A549 (cell line): Measurements from ENCODE around the gene ZNF599. TPM values are rescaled to one million over a fixed set of nuclear protein-coding genes. Genes with fewer than 3 reads are reported as not detected.

Experiments
- ATAC-seq, 2 experiments: fragments of 200-7000 bp in 1 of 2; fragments of >200 bp in 1 of 2; cut with Nextera tagmentation in 1 of 2; cut with Tn5 transposase in 1 of 2; 3 replicates each; pipeline versions ENCODE4 v1.8.0 to v1.9.1; 2018 to 2020; ENCODE audit warnings: mild to moderate bottlenecking in 1 of 2, moderate library complexity in 1 of 2
- CTCF ChIA-PET: fragments of 300-600 bp; sonication (Branson Sonifier 250); formaldehyde crosslinking; extraction: SDS; loops from one replicate; lab custom pipeline; 2021; ENCODE audit warnings: antibody characterized with exemption, inconsistent platforms; lab: Yijun Ruan, JAX
- POLR2A ChIA-PET: fragments of 350-600 bp; formaldehyde crosslinking; extraction: SDS; loops from one replicate; lab custom pipeline; 2021; ENCODE audit warnings: antibody characterized with exemption, inconsistent platforms; lab: Yijun Ruan, JAX
- DNase-seq, 2 experiments: peaks; one replicate each; pipeline versions ENCODE4 v3.0.0 to v3.0.0-alpha.2; 2011 to 2016; ENCODE audit warnings: low read depth in 1 of 2, low spot score in 1 of 2
- FAIRE-seq: peaks from 2 replicates; lab custom pipeline; 2011; peaks lifted over from hg19 to GRCh38; lab: Jason Lieb, UNC
- H3K27ac ChIP-seq, 2 experiments: fragments of >200 bp; sonication (Bioruptor Twin); formaldehyde crosslinking; 3 replicates each; pipeline ENCODE4 v1.5.1; 2016 to 2017
- H3K4me1 ChIP-seq: fragments of >200 bp; sonication (Bioruptor Twin); formaldehyde crosslinking; 3 replicates; pipeline ENCODE4 v1.6.1; 2016
- H3K4me2 ChIP-seq: fragments of >200 bp; sonication (Bioruptor Twin); formaldehyde crosslinking; 3 replicates; pipeline ENCODE4 v1.6.1; 2016
- H3K4me3 ChIP-seq: fragments of >200 bp; sonication (Bioruptor Twin); formaldehyde crosslinking; 3 replicates; pipeline ENCODE4 v1.5.1; 2016
- H3K9me3 ChIP-seq: fragments of >200 bp; sonication (Bioruptor Twin); formaldehyde crosslinking; 3 replicates; pipeline ENCODE4 v1.6.1; 2016
- CBX2 ChIP-seq: fragments of 200-600 bp; sonication (generic); IDR thresholded peaks from 2 replicates; pipeline ENCODE4 v1.6.1; 2016; ENCODE audit warnings: low read depth, mild to moderate bottlenecking, borderline replicate concordance
- CEBPB ChIP-seq, 2 experiments: fragments of >200 bp in 1 of 2; sonication (Bioruptor Twin) in 1 of 2; formaldehyde crosslinking in 1 of 2; IDR thresholded peaks; 2 replicates each; pipeline ENCODE4 v1.6.1; 2012 to 2016
- EHMT2 ChIP-seq: fragments of 200-600 bp; sonication (generic); IDR thresholded peaks from 2 replicates; pipeline ENCODE4 v1.6.1; 2016; ENCODE audit warnings: antibody characterized with exemption, low read depth, mild to moderate bottlenecking, moderate library complexity
- EP300 ChIP-seq, 2 experiments: fragments of >200 bp; sonication (Bioruptor Twin); formaldehyde crosslinking; IDR thresholded peaks; 2 replicates in 1 of 2; 3 replicates in 1 of 2; pipeline ENCODE4 v1.6.1; 2016 to 2017
- ESRRA ChIP-seq: fragments of 150-350 bp; IDR thresholded peaks from 2 replicates; pipeline ENCODE4 v1.6.1; 2014; ENCODE audit warnings: mild to moderate bottlenecking, low read length, borderline replicate concordance
- FOSB ChIP-seq: fragments of 250-450 bp; sonication (Bioruptor Pico); IDR thresholded peaks from 2 replicates; pipeline ENCODE4 v1.5.0; 2020; ENCODE audit warnings: mild to moderate bottlenecking, moderate library complexity
- FOXS1 ChIP-seq: fragments of 250-450 bp; sonication (Bioruptor Pico); IDR thresholded peaks from 2 replicates; pipeline ENCODE4 v1.5.0; 2020; ENCODE audit warnings: mild to moderate bottlenecking, moderate library complexity
- GATA3 ChIP-seq: IDR thresholded peaks from 2 replicates; pipeline ENCODE4 v1.6.1; 2012; ENCODE audit warnings: borderline replicate concordance
- HOXA7 ChIP-seq: fragments of 250-450 bp; sonication (Bioruptor Pico); IDR thresholded peaks from 2 replicates; pipeline ENCODE4 v1.5.0; 2020; ENCODE audit warnings: mild to moderate bottlenecking, moderate library complexity
- JUN ChIP-seq, 2 experiments: fragments of >200 bp; sonication (Bioruptor Twin); formaldehyde crosslinking; IDR thresholded peaks; 2 replicates in 1 of 2; 3 replicates in 1 of 2; pipeline ENCODE4 v1.6.1; 2016 to 2017
- KDM1A ChIP-seq: fragments of 200-600 bp; sonication (generic); IDR thresholded peaks from 2 replicates; pipeline ENCODE4 v1.6.1; 2016; ENCODE audit warnings: low read depth, mild to moderate bottlenecking
- NFE2L2 ChIP-seq: fragments of 150-350 bp; conservative IDR thresholded peaks from 2 replicates; pipeline ENCODE4 v1.6.1; 2014; ENCODE audit warnings: low read length
- NPAS2 ChIP-seq: fragments of 250-450 bp; sonication (Bioruptor Pico); IDR thresholded peaks from 2 replicates; pipeline ENCODE4 v1.8.0; 2022; ENCODE audit warnings: mild to moderate bottlenecking, moderate library complexity, borderline replicate concordance
- RNF2 ChIP-seq: fragments of 200-600 bp; sonication (generic); IDR thresholded peaks from 2 replicates; pipeline ENCODE4 v1.6.1; 2016; ENCODE audit warnings: low read depth, mild to moderate bottlenecking, antibody characterized with exemption, moderate library complexity, borderline replicate concordance
- TFCP2L1 ChIP-seq: fragments of 250-450 bp; sonication (Bioruptor Pico); IDR thresholded peaks from 2 replicates; pipeline ENCODE4 v1.5.0; 2021; ENCODE audit warnings: mild to moderate bottlenecking
- TP53 ChIP-seq: fragments of 250-450 bp; sonication (Bioruptor Pico); IDR thresholded peaks from 2 replicates; pipeline ENCODE4 v1.5.0; 2021; ENCODE audit warnings: mild to moderate bottlenecking, moderate library complexity
- ZFP36 ChIP-seq: fragments of 450-650 bp; IDR thresholded peaks from 2 replicates; pipeline ENCODE4 v1.6.1; 2014; ENCODE audit warnings: borderline replicate concordance; ENCODE audit not compliant: partially characterized antibody
- ZNF302 ChIP-seq: fragments of 250-450 bp; sonication (Bioruptor Pico); IDR thresholded peaks from 2 replicates; pipeline ENCODE4 v1.9.0; 2021; ENCODE audit warnings: inconsistent platforms, mild to moderate bottlenecking, moderate library complexity
- WGBS: methylation state at CpG from one replicate; pipeline ENCODE4 v1.1.6; 2017; ENCODE audit errors: missing lambda C conversion rate; 5-methylcytosine and 5-hydroxymethylcytosine counted together
- polyA plus RNA-seq, 4 experiments: library from polyadenylated mRNA; depleted of rRNA in 3 of 4; stranded (reverse); fragments of >200 nt; fragmentation: RNase III in 1 of 4; extraction: RNeasy Plus Mini Kit Qiagen cat#74134 plus additional on column Dnase treatment in 1 of 4; gene quantifications; 2 replicates in 3 of 4; 3 replicates in 1 of 4; pipeline ENCODE4 v1.2.3, GENCODE V29; 2011 to 2017
- TF ChIP-seq, protein P1 (sequence below): fragments of >200 bp; sonication (Bioruptor Twin); formaldehyde crosslinking; IDR thresholded peaks from 2 replicates; pipeline ENCODE4 v1.6.1; 2016
- TF ChIP-seq, protein P2 (sequence below): IDR thresholded peaks from 2 replicates; pipeline ENCODE4 v1.6.1; 2012
- TF ChIP-seq, protein P3 (sequence below): fragments of 250-450 bp; sonication (Bioruptor Pico); IDR thresholded peaks from 2 replicates; pipeline ENCODE4 v1.5.0; 2021; ENCODE audit warnings: mild to moderate bottlenecking, moderate library complexity, borderline replicate concordance
- TF ChIP-seq, protein P4 (sequence below): IDR thresholded peaks from 2 replicates; pipeline ENCODE4 v1.6.1; 2012
- TF ChIP-seq, protein P5 (sequence below): fragments of 450-650 bp; IDR thresholded peaks from 2 replicates; pipeline ENCODE4 v1.6.1; 2014; ENCODE audit warnings: antibody characterized with exemption
- TF ChIP-seq, protein P6 (sequence below): IDR thresholded peaks from 2 replicates; pipeline ENCODE4 v1.6.1; 2012; ENCODE audit warnings: low read depth, borderline replicate concordance

ZNF599 gene
- polyA plus RNA-seq, 2 of the 4 experiments (the other 2 are of a cell fraction): 2.6 to 3.9 TPM

DNA sequence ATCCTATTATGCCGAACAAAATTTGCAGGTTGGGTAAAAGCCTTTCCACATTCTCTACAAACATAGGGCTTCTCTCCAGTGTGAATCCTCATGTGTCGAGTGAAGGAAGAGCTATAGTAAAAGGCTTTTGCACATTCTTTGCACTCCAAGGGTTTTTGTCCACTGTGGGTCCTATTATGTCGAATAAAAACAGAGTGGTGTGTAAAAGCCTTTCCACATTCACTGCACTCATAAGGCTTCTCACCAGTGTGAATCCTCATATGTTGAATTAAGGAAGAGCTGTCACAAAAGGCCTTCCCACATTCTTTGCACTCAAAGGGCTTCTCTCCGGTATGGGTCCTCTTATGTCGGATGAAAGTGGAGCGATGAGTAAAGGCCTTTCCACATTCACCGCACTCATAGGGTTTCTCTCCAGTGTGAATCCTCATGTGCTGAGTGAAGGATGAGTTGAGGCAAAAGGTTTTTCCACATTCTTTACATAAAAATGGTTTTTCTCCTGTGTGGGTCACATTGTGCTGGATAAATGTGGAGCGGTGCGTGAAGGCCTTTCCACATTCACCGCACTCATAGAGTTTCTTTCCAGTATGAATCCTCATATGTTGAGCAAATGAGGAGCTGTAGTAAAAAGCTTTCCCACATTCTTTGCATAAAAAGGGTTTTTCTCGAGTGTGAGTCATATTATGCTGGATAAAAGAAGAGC lies 13.6 kb downstream of the ZNF599 start:
- Histone ChIP-seq H3K27ac (no peak overlapping the region), H3K4me2 (no peak overlapping the region), H3K9me3 (peaks cover 100% of the 10 kb centered on the region), H3K4me1 (no peaks in the 10 kb centered on the region), H3K4me3 (no peak overlapping the region)
- FAIRE-seq (peak; percentile 81), DNase-seq (no peak), ATAC-seq (no peak)
- 69% methylated on average over 11 of the region's 11 CpGs for WGBS
- ChIA-PET CTCF (interaction anchor here (1.0 to 1.5 kb wide), 2 partner anchors 9 to 334 kb away, joined by 3 read pairs; no protein-coding TSS in a partner anchor), POLR2A (no interaction called here)
- no peak for TF ChIP-seq NFE2L2
- TF ChIP-seq, protein P1, sequence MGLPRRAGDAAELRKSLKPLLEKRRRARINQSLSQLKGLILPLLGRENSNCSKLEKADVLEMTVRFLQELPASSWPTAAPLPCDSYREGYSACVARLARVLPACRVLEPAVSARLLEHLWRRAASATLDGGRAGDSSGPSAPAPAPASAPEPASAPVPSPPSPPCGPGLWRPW: peak; percentile 58; the same call in 1 of the 2 replicates
- peak; percentile 42 for TF ChIP-seq GATA3
- no peak for TF ChIP-seq FOXS1
- TF ChIP-seq KDM1A: peak; percentile 48; the same call in 1 of the 2 replicates
- no peak for TF ChIP-seq ZNF302 (CRISPR knock-in tag)
- TF ChIP-seq EP300 (IDR thresholded peaks at IDR 0.05): no peak

DNA sequence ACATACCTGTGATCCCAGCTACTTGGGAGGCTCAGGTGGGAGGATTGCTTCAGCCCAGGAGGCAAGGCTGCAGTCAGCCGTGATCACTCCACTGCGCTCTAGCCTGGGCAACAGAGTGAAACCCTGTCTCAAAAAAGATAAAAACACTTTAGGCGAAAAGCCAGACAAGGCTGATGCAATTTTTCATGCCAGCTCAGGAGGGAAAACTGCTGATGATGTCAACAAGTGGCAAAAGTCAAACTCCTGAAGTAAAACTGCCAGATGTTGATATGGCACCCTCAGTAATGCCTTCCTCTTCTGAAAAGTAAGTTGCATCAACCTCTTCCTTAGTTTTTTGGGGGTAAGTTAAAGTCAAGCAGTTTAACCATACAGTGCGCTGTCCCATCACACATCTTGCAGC lies 15.6 kb downstream of the ZNF599 start:
- Histone ChIP-seq H3K27ac (no peak overlapping the region), H3K9me3 (peaks cover 100% of the 10 kb centered on the region), H3K4me3 (no peak overlapping the region), H3K4me1 (no peaks in the 10 kb centered on the region), H3K4me2 (no peak overlapping the region)
- TF ChIP-seq CEBPB (IDR thresholded peaks at IDR 0.05) (no peak), TFCP2L1 (CRISPR knock-in tag) (no peak), FOXS1 (no peak)
- ATAC-seq (no peak), DNase-seq (no peak), FAIRE-seq (peak; percentile 61)
- WGBS: 11% methylated on average over 4 of the region's 4 CpGs
- ChIA-PET CTCF (no interaction called here), POLR2A (no interaction called here)

DNA sequence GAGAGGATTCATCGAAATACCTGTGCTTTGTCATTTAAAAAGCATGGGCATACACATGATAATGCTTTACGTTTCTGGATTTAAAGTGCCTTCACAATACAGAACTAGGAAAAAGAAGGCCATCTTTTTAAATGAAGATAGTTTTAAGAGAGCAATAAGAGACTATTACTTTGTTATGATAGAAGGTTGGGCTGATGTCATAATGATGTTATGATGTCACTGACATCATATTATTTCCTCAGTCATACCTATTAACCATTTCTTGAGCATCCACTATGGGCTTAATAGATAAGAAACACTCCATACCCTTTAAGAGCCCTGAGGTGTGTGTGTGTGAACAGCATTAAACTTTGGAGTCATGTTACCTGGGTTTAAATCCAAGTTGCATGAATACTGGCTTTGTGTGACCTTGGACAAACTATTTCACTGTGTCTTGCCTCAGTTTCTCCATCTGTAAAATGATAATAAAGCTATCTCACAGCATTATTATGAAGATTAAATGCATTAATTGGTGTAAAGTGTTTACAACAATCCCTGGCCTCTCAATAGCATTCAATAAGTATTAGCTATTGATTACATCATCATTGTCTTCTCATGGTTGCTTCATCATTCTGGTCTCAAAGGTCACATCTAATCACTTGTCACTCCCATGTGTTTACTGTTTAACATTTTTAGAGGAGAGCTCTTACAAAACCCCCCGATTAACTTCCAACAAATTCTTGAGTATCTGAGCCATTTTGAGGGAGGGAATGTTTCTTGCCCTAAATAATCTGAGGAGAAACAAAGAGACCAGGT lies 27.9 kb downstream of the ZNF599 start:
- H3K4me3 ChIP-seq: no peak overlapping the region
- peak; percentile 92 for FAIRE-seq
- H3K4me2 ChIP-seq: no peak overlapping the region
- CTCF ChIA-PET: interaction anchor here (0.5 to 2.4 kb wide), 8 partner anchors 8 to 966 kb away, joined by 3 to 7 read pairs (median 4); partner anchors contain the start of gene ZNF181
- WGBS: 26% methylated on average over 3 of the region's 3 CpGs
- no peak for ATAC-seq
- POLR2A ChIA-PET: no interaction called here
- peaks cover 98% of the 10 kb centered on the region for H3K9me3 ChIP-seq
- H3K4me1 ChIP-seq: no peaks in the 10 kb centered on the region
- H3K27ac ChIP-seq: no peak overlapping the region
- TF ChIP-seq KDM1A (no peak), ZFP36 (no peak), EHMT2 (no peak), ESRRA (no peak), FOSB (no peak), ZNF302 (CRISPR knock-in tag) (no peak), CBX2 (no peak), NPAS2 (CRISPR knock-in tag) (no peak), HOXA7 (CRISPR knock-in tag) (no peak), TP53 (CRISPR knock-in tag) (no peak), JUN (IDR thresholded peaks at IDR 0.05) (no peak), RNF2 (no peak)
- TF ChIP-seq, protein P2, sequence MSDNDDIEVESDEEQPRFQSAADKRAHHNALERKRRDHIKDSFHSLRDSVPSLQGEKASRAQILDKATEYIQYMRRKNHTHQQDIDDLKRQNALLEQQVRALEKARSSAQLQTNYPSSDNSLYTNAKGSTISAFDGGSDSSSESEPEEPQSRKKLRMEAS: no peak
- TF ChIP-seq, protein P3, sequence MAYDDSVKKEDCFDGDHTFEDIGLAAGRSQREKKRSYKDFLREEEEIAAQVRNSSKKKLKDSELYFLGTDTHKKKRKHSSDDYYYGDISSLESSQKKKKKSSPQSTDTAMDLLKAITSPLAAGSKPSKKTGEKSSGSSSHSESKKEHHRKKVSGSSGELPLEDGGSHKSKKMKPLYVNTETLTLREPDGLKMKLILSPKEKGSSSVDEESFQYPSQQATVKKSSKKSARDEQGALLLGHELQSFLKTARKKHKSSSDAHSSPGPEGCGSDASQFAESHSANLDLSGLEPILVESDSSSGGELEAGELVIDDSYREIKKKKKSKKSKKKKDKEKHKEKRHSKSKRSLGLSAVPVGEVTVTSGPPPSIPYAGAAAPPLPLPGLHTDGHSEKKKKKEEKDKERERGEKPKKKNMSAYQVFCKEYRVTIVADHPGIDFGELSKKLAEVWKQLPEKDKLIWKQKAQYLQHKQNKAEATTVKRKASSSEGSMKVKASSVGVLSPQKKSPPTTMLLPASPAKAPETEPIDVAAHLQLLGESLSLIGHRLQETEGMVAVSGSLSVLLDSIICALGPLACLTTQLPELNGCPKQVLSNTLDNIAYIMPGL (CRISPR knock-in tag): no peak
- TF ChIP-seq, protein P4, sequence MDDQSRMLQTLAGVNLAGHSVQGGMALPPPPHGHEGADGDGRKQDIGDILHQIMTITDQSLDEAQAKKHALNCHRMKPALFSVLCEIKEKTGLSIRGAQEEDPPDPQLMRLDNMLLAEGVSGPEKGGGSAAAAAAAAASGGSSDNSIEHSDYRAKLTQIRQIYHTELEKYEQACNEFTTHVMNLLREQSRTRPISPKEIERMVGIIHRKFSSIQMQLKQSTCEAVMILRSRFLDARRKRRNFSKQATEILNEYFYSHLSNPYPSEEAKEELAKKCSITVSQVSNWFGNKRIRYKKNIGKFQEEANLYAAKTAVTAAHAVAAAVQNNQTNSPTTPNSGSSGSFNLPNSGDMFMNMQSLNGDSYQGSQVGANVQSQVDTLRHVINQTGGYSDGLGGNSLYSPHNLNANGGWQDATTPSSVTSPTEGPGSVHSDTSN: no peak
- TF ChIP-seq, protein P5, sequence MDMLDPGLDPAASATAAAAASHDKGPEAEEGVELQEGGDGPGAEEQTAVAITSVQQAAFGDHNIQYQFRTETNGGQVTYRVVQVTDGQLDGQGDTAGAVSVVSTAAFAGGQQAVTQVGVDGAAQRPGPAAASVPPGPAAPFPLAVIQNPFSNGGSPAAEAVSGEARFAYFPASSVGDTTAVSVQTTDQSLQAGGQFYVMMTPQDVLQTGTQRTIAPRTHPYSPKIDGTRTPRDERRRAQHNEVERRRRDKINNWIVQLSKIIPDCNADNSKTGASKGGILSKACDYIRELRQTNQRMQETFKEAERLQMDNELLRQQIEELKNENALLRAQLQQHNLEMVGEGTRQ: no peak
- TF ChIP-seq, protein P6, sequence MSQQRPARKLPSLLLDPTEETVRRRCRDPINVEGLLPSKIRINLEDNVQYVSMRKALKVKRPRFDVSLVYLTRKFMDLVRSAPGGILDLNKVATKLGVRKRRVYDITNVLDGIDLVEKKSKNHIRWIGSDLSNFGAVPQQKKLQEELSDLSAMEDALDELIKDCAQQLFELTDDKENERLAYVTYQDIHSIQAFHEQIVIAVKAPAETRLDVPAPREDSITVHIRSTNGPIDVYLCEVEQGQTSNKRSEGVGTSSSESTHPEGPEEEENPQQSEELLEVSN: no peak
- DNase-seq: no peak
